ENCODE results near the gene BEND3. TPM values are rescaled to one million over a fixed set of nuclear protein-coding genes. Genes with fewer than 3 reads are reported as not detected.
"Not testable (repeated sequence)": the region's sequence is repeated elsewhere in the genome, so short reads cannot be mapped to it uniquely, and the experiment has no call there.

Gene BEND3
- total RNA-seq, 1 donor from 2014 or later, result 4.2 TPM

DNA sequence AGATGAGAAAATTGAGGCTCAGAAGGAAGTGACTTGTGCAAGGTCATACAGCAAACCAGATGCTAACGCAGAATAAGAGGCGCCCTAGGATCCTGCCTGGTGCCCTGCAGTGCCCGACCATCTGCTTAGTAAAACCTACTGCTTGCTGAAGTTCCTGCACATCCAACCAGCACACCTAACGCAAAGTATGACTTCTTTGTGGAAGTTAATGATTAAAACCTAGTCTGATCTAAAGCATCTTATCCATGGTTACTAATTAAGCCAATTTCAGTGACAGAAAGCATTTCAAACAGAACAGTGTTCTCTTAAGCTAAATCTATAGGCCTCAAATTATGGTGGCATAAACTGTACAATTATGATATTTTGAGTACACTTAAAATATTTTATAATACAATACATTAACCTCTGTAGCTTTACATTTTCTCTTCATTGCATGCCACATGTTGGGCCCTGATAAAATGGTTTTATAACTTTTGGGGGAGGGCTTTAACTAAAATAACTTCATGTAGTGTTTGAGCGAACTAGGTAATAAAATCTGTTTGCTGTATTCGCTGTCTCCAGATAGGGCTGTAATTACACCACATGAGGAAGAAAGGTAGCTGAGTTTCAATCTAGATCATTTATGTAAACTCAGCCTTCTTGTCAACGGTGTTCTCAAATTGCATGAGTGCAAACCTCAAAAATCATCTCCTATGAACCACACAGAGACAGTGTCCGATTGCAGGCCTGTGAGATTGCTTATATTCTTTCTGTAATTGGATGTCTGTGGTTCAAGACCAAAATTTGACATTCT is 37.5 kb upstream of the BEND3 start:
- no peak overlapping the region for H3K4me3 ChIP-seq
- DNase-seq (ENCODE audit: low spot score in 2 of 2), result no peak
- H3K9me3 ChIP-seq, result no peaks in the 10 kb centered on the region
- no peaks in the 10 kb centered on the region for H3K27me3 ChIP-seq
- TF ChIP-seq, protein P1, sequence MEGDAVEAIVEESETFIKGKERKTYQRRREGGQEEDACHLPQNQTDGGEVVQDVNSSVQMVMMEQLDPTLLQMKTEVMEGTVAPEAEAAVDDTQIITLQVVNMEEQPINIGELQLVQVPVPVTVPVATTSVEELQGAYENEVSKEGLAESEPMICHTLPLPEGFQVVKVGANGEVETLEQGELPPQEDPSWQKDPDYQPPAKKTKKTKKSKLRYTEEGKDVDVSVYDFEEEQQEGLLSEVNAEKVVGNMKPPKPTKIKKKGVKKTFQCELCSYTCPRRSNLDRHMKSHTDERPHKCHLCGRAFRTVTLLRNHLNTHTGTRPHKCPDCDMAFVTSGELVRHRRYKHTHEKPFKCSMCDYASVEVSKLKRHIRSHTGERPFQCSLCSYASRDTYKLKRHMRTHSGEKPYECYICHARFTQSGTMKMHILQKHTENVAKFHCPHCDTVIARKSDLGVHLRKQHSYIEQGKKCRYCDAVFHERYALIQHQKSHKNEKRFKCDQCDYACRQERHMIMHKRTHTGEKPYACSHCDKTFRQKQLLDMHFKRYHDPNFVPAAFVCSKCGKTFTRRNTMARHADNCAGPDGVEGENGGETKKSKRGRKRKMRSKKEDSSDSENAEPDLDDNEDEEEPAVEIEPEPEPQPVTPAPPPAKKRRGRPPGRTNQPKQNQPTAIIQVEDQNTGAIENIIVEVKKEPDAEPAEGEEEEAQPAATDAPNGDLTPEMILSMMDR (IDR thresholded peaks at IDR 0.05), result no peak
- H3K27ac ChIP-seq, result no peak overlapping the region
- intact Hi-C loops (cut with DNase I), result no loop called here
- no peaks in the 10 kb centered on the region for H3K4me1 ChIP-seq
- no peaks in the 10 kb centered on the region for H3K36me3 ChIP-seq

DNA sequence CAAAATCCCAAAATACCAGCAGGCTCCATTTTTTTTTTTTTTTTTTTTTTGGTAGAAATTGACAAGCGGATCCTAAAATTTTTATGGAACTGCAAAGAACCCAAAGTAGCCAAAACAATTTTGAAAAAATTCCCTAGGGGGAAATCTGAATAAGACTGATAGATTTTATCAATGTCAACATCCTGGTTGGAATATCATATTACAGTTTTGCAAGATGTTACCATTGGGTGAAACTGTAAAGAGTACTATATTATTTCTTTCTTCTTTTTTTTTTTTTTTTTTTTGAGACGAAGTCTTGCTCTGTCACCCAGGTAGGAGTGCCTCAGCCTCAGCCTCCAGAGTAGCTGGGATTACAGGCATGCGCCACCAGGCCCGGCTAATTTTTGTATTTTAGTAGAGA is 29.4 kb upstream of the BEND3 start:
- intact Hi-C loops (cut with DNase I), result no loop called here
- no peaks in the 10 kb centered on the region for H3K27me3 ChIP-seq
- H3K27ac ChIP-seq, result no peak overlapping the region
- DNase-seq (ENCODE audit: low spot score in 2 of 2), result no peak
- TF ChIP-seq, protein P1 (IDR thresholded peaks at IDR 0.05), result no peak
- H3K4me3 ChIP-seq, result no peak overlapping the region
- H3K4me1 ChIP-seq, result no peaks in the 10 kb centered on the region
- H3K9me3 ChIP-seq, result no peaks in the 10 kb centered on the region
- H3K36me3 ChIP-seq, result no peaks in the 10 kb centered on the region

DNA sequence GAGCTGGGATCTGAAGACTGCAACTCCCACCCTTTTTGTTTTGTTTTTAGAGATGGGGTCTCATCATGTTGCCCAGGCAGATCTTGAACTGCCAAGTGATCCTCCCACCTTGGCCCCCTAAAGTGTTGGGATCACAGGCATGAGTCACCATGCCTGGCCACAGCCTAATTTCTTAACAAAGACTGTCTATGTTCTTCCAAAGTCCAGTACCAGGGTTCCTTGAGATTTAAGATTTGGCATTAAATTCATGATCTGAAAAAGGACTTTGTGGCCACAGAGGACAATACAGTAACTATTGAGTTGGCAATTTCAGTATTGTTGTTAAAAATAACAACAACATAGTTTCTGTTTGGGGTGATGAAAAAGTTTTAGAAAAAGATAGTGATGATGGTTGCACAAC is 28.7 kb upstream of the BEND3 start:
- intact Hi-C loops (cut with DNase I), result no loop called here
- TF ChIP-seq, protein P1 (IDR thresholded peaks at IDR 0.05), result no peak

DNA sequence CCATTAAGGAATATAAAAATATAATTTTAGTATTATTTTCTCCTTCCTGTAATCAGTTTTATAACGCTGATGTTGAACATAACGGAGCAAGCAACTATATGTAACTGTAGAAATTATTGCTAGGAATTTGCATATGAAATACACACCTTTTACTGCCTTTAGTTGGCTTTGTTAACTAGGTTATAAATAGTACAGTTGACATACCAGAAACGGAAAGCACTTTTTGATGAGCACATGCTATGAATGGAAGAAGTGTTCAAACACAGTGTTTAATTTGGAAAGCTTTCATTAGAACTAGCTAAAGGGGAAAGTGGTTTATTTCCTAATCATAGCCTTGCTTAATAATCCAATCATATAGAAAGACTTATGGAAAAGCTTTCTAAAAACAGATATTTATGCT is 25.3 kb upstream of the BEND3 start:
- no peak overlapping the region for H3K27ac ChIP-seq
- H3K4me1 ChIP-seq, result no peaks in the 10 kb centered on the region
- no peaks in the 10 kb centered on the region for H3K36me3 ChIP-seq
- H3K4me3 ChIP-seq, result no peak overlapping the region
- no peaks in the 10 kb centered on the region for H3K9me3 ChIP-seq
- no peak for DNase-seq (ENCODE audit: low spot score in 2 of 2)
- no peaks in the 10 kb centered on the region for H3K27me3 ChIP-seq
- TF ChIP-seq, protein P1 (IDR thresholded peaks at IDR 0.05), result no peak
- intact Hi-C loops (cut with DNase I), result no loop called here

More for the DNA sequence above, 28.7 kb upstream of the BEND3 start:
- Histone ChIP-seq H3K9me3 (no peaks in the 10 kb centered on the region), H3K27ac (no peak overlapping the region), H3K4me3 (no peak overlapping the region), H3K4me1 (no peaks in the 10 kb centered on the region), H3K27me3 (no peaks in the 10 kb centered on the region), H3K36me3 (no peaks in the 10 kb centered on the region)
- no peak for DNase-seq (ENCODE audit: low spot score in 2 of 2)

DNA sequence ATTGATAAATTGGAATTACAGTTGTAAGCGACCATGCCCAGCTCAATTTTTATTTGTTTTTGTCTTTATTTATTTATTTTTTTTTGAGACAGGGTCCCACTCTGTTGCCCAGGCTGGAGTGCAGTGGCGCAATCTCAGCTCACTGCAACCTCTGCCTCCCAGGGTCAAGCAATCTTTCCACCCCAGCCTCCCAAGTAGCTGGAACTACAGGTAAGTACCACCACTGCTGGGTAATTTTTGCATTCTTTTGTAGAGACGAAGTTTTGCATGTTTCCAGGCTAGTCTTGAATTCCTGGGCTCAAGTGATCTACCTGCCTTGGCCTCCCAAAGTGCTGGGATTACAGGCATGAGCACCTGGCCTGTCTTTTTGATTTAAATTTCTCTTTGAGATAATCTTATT is 21.0 kb upstream of the BEND3 start:
- DNase-seq (ENCODE audit: low spot score in 2 of 2); H3K27ac ChIP-seq; H3K36me3 ChIP-seq; H3K4me1 ChIP-seq; H3K4me3 ChIP-seq; H3K27me3 ChIP-seq; intact Hi-C loops (cut with DNase I); H3K9me3 ChIP-seq: not testable (repeated sequence)

DNA sequence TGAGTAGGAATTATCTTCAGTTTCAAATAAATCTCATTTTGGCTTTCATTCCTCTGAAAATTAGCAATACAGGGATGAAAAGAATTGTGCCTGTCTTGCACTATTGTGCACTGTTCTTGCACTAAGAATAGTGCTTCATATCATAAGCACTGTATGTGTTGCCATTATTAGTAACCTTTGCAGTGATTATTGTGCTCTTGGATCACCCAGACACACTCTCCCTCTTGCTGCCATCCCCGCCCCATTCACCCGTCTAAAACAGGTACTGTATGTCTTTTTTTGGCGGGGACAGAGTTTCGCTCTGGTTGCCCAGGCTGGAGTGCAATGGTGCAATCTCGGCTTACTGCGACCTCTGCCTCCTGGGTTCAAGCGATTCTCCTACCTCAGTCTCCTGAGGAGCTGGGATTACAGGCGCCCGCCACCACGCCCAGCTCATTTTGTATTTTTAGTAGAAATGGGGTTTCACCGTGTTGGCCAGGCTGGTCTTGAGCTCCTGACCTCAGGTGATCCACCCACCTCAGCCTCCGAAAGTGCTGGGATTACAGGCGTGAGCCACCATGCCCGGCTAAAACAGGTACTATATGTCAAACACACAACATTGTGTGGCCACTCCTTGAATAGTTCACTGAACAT is 19.8 kb upstream of the BEND3 start:
- H3K4me3 ChIP-seq; DNase-seq (ENCODE audit: low spot score in 2 of 2); intact Hi-C loops (cut with DNase I); H3K27ac ChIP-seq; H3K9me3 ChIP-seq; H3K36me3 ChIP-seq; H3K4me1 ChIP-seq; H3K27me3 ChIP-seq: not testable (repeated sequence)

Data from ascending aorta (tissue), 2 donors.